Ishikawa (cell line): ENCODE measurements around the gene PXDN.

ENCODE experiments used
- CEBPB ChIP-seq: IDR thresholded peaks from 2 replicates; pipeline ENCODE4 v1.6.1; 2012
- CREB1 ChIP-seq: IDR thresholded peaks from 2 replicates; pipeline ENCODE4 v1.6.1; 2012; ENCODE audit warnings: low read depth
- EGR1 ChIP-seq: IDR thresholded peaks from 2 replicates; pipeline ENCODE4 v1.6.1; 2012
- EP300 ChIP-seq: IDR thresholded peaks from 2 replicates; pipeline ENCODE4 v1.6.1; 2012; ENCODE audit warnings: borderline replicate concordance
- FOXM1 ChIP-seq: IDR thresholded peaks from 2 replicates; pipeline ENCODE4 v1.6.1; 2012; ENCODE audit warnings: low read depth, borderline replicate concordance
- NFIC ChIP-seq: IDR thresholded peaks from 2 replicates; pipeline ENCODE4 v1.6.1; 2012
- RAD21 ChIP-seq: IDR thresholded peaks from 2 replicates; pipeline ENCODE4 v1.6.1; 2012; ENCODE audit warnings: low read depth
- TAF1 ChIP-seq: IDR thresholded peaks from 2 replicates; pipeline ENCODE4 v1.6.1; 2012; ENCODE audit warnings: low read depth, mild to moderate bottlenecking
- TCF12 ChIP-seq: IDR thresholded peaks from 2 replicates; pipeline ENCODE4 v1.6.1; 2012; ENCODE audit warnings: low read depth
- TEAD4 ChIP-seq: IDR thresholded peaks from 2 replicates; pipeline ENCODE4 v1.6.1; 2012
- YY1 ChIP-seq: IDR thresholded peaks from 2 replicates; pipeline ENCODE4 v1.6.1; 2012; ENCODE audit warnings: low read depth
- ZBTB7A ChIP-seq: IDR thresholded peaks from 2 replicates; pipeline ENCODE4 v1.6.1; 2012; ENCODE audit warnings: low read depth
- TF ChIP-seq, protein P1 (sequence below): IDR thresholded peaks from 2 replicates; pipeline ENCODE4 v1.6.1; 2012
- TF ChIP-seq, protein P2 (sequence below): IDR thresholded peaks from 2 replicates; pipeline ENCODE4 v1.6.1; 2012
- TF ChIP-seq, protein P3 (sequence below): IDR thresholded peaks from 2 replicates; pipeline ENCODE4 v1.6.1; 2012; ENCODE audit warnings: low read depth, mild to moderate bottlenecking

Gene PXDN

DNA sequence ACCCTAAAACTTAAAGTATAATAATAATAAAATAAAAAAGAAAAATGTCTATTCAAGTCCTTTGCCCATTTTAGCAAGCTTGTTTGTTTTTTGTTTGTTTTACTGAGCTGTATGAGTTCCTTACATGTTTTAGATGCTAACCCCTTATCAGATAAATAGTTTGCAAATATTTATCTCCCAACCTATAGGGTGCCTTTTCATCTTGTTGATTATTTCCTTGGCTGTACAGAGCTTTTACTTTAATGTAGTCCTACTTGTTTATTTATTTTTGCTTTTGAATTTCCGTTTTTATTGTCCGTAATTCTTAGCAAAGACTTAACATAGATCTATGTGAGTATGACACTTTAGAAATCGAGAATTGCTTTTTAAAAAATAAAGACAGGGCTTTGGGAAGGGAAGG is 17.8 kb downstream of the PXDN start:
- TF ChIP-seq CREB1 (no peak), RAD21 (no peak), TAF1 (no peak), EGR1 (no peak), YY1 (no peak), EP300 (no peak), ZBTB7A (no peak), CEBPB (no peak)
- TF ChIP-seq, protein P1, sequence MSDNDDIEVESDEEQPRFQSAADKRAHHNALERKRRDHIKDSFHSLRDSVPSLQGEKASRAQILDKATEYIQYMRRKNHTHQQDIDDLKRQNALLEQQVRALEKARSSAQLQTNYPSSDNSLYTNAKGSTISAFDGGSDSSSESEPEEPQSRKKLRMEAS, result no peak

DNA sequence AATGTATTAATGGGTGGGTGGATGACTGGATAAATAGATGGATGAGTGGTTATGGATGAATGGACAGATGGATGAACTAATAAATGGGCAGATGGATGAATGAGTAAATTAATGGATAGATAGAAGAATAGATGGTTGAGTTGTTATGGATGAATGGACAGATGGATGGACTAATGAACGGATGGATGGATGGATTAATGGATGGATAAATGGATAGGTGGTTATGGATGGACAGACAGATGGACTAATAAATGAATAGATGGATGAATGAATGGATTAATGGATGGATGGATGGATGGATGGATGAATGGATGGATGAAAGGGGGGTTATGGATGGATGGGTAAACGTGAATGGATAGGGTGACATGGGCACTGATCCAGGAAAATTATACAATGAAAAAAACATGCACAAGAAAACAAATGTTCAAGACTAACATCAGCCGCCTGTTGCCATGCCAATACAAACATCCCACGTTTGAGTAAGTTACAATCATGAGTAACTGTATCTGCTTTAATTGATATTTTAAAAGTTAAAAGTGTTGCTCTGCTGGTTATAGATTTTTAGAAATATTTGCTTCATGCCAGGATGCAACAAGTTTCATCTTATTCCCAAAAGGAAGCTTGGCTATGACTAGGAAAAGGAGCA is 20.8 kb downstream of the PXDN start:
- TF ChIP-seq TCF12 (no peak), EGR1 (no peak), EP300 (no peak), YY1 (no peak), CEBPB (no peak), CREB1 (no peak), NFIC (no peak), TEAD4 (no peak), FOXM1 (no peak), ZBTB7A (no peak), RAD21 (no peak), TAF1 (no peak)
- TF ChIP-seq, protein P2, sequence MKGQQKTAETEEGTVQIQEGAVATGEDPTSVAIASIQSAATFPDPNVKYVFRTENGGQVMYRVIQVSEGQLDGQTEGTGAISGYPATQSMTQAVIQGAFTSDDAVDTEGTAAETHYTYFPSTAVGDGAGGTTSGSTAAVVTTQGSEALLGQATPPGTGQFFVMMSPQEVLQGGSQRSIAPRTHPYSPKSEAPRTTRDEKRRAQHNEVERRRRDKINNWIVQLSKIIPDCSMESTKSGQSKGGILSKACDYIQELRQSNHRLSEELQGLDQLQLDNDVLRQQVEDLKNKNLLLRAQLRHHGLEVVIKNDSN, result no peak
- TF ChIP-seq, protein P3, sequence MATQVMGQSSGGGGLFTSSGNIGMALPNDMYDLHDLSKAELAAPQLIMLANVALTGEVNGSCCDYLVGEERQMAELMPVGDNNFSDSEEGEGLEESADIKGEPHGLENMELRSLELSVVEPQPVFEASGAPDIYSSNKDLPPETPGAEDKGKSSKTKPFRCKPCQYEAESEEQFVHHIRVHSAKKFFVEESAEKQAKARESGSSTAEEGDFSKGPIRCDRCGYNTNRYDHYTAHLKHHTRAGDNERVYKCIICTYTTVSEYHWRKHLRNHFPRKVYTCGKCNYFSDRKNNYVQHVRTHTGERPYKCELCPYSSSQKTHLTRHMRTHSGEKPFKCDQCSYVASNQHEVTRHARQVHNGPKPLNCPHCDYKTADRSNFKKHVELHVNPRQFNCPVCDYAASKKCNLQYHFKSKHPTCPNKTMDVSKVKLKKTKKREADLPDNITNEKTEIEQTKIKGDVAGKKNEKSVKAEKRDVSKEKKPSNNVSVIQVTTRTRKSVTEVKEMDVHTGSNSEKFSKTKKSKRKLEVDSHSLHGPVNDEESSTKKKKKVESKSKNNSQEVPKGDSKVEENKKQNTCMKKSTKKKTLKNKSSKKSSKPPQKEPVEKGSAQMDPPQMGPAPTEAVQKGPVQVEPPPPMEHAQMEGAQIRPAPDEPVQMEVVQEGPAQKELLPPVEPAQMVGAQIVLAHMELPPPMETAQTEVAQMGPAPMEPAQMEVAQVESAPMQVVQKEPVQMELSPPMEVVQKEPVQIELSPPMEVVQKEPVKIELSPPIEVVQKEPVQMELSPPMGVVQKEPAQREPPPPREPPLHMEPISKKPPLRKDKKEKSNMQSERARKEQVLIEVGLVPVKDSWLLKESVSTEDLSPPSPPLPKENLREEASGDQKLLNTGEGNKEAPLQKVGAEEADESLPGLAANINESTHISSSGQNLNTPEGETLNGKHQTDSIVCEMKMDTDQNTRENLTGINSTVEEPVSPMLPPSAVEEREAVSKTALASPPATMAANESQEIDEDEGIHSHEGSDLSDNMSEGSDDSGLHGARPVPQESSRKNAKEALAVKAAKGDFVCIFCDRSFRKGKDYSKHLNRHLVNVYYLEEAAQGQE, result no peak
- TF ChIP-seq, protein P1, result no peak

DNA sequence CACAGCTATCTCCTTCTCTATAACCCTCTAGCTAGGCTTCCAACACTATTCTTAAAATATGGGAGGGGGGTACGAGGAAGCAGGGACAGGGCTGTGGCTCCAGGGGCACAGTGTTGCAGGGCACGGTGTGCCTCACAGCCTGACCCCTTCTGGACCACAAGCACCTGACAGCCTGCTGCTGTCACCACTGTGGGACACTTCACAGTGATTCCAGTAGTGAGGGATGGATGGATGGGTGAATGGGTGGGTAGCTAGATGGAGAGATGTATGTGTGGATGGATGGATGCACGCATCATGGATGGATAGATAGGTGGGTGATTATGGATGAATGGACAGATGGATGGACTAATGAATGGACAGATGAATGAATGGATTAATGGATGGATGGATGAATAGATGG is 21.6 kb downstream of the PXDN start:
- TF ChIP-seq RAD21, result no peak
- no peak for TF ChIP-seq TEAD4
- no peak for TF ChIP-seq NFIC
- TF ChIP-seq CEBPB, result no peak
- no peak for TF ChIP-seq TCF12
- TF ChIP-seq, protein P3, result no peak
- TF ChIP-seq, protein P2, result no peak
- TF ChIP-seq ZBTB7A, result no peak
- no peak for TF ChIP-seq CREB1
- TF ChIP-seq, protein P1, result no peak
- no peak for TF ChIP-seq EGR1
- TF ChIP-seq YY1, result no peak
- TF ChIP-seq TAF1, result no peak
- TF ChIP-seq EP300, result no peak
- TF ChIP-seq FOXM1, result no peak

DNA sequence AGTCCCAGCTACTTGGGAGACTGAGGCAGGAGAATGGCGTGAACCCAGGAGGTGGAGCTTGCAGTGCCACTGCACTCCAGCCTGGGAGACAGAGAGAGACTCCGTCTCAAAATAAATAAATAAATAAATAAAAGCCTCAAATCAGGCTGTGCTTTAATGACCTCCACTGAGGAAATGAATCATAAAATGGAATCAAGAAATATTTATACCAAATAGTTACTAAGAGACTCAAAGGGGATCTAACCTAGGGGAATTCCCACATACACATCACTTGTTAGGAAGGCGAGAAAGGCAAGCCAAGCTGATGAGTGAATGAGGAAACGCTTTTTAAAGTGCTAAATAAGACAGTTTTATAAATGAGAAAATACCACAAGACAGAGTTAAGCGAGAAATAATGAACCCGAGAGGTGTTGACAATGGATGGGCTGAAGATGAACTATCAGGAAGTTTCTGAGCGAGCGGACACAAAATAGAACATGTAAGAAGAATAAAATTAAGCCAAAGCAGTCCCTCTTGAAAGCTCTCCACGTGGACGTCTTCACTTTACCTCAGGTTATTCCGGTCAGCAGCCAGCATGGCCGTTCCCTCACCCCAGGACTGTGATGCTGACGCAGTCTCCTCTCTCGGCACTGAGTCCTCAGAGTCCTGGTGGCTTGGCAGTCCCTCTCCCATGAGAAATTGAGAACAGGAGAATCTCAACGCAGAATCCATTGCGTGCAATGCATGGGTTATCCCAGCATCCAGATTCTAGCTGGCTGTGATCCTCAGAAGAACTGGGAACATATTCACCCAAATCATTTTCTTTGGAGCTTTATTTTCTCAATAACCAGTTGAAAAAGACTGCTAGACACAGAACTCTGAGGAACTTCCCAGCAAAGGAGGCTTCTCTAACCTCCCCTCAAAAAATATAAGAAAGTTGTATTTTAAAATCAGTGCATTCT is 22.3 kb downstream of the PXDN start:
- no peak for TF ChIP-seq ZBTB7A
- TF ChIP-seq NFIC, result no peak
- TF ChIP-seq, protein P1, result no peak
- TF ChIP-seq, protein P2, result no peak
- TF ChIP-seq RAD21, result no peak
- TF ChIP-seq, protein P3, result no peak
- no peak for TF ChIP-seq FOXM1
- TF ChIP-seq TAF1, result no peak
- no peak for TF ChIP-seq CEBPB
- TF ChIP-seq TEAD4, result no peak
- TF ChIP-seq CREB1, result no peak
